ENCODE results near the gene C10orf71.

The C10orf71 gene

DNA sequence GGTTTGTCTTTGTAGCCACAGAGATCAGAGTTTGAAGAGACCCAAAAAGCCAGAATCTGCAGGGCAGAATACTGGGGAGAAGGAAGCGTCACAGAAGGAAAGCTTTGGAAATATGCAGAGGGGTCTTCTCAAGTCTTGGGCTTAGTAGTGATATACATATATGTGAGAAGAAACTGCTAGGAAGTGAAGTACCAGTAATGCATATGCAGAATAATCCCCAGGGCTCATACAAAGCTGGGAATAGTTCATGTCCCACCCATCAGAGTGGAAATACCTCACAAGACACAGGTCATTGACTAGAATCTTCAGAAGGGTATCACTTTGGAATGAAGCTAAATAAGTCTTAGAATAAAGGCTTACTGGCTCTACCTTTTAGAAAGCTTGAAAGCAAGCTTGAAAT, 39.6 kb downstream of the C10orf71 start:
- no peak for DNase-seq (ENCODE audit: low read depth)
- no peak overlapping the region for H3K4me3 ChIP-seq (ENCODE audit: low read depth, low read length)
- TF ChIP-seq CTCF (IDR thresholded peaks at IDR 0.05; ENCODE audit: low read depth, low read length, missing control alignments) = no peak

DNA sequence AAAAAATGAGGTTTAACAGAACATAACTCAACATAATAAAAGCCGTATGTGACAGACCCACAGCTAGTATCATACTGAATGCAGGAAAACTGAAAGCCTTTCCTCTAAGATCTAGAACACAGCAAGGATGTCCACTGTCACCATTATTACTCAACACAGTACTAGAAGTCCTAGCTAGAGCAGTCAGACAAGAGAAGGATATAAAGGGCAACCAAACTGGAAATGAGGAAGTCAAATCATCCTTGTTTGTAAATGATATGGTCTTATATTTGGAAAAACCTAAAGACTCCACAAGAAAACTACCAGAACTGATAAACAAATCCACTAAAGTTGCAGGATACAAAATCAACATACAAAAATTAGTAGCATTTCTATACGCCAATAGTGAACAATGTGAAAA, 45.9 kb downstream of the C10orf71 start:
- TF ChIP-seq CTCF (IDR thresholded peaks at IDR 0.05; ENCODE audit: low read depth, low read length, missing control alignments) = no peak
- no peak overlapping the region for H3K4me3 ChIP-seq (ENCODE audit: low read depth, low read length)
- no peak for DNase-seq (ENCODE audit: low read depth)

DNA sequence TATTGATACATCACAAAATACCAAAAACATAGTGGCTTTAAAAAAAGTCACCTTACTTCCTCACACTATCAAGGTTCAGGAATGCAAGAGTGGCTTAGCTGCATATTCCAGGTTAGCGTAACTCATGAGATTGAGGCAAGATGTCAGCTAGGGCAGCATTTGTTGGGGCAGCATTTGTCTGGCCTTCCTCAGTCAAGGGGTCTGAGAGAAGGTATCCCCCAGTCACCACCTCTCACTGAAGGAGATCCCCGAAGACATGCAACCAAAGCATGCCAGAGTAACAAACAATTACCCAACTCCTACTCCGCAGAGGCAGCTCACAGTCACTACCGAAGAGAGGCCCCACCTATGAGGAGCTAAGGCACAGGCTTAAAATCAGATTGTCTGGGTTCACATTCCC, 48.4 kb downstream of the C10orf71 start:
- H3K4me3 ChIP-seq (ENCODE audit: low read depth, low read length) = no peak overlapping the region
- no peak for TF ChIP-seq CTCF (IDR thresholded peaks at IDR 0.05; ENCODE audit: low read depth, low read length, missing control alignments)
- DNase-seq (ENCODE audit: low read depth) = no peak

- no peak for DNase-seq (ENCODE audit: low read depth)
- TF ChIP-seq CTCF (IDR thresholded peaks at IDR 0.05; ENCODE audit: low read depth, low read length, missing control alignments) = no peak
- H3K4me3 ChIP-seq (ENCODE audit: low read depth, low read length) = no peak overlapping the region
Measured at GRCh38 chr10:49347827-49348226, 48.9 kb downstream of the C10orf71 start.

DNA sequence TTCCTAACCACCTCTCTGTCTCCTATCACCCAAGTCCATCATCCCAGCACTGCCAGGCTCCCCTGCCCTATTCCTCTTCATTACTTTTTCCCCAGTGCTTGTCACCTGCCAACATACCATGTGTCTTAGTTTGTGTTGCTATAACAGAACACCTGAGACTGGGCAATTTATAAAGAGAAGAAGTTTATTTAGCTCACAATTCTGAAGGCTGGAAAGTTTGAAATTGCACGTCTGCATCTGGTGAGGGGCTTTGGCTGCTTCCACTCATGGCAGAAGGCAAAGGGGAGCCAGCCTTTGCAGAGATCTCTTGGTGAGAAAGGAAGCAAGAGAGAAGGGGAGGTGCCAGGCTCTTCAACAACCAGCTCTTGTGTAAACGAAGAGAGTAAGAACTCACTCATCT, 49.6 kb downstream of the C10orf71 start:
- no peak for TF ChIP-seq CTCF (IDR thresholded peaks at IDR 0.05; ENCODE audit: low read depth, low read length, missing control alignments)
- no peak for DNase-seq (ENCODE audit: low read depth)
- H3K4me3 ChIP-seq (ENCODE audit: low read depth, low read length) = no peak overlapping the region

- no peak for TF ChIP-seq CTCF (IDR thresholded peaks at IDR 0.05; ENCODE audit: low read depth, low read length, missing control alignments)
- DNase-seq (ENCODE audit: low read depth) = no peak
- H3K4me3 ChIP-seq (ENCODE audit: low read depth, low read length) = no peak overlapping the region
Measured at GRCh38 chr10:49349390-49349789, 50.4 kb downstream of the C10orf71 start.

GRCh38 chr10:49350138-49350537, 51.2 kb downstream of the C10orf71 start:
- no peak overlapping the region for H3K4me3 ChIP-seq (ENCODE audit: low read depth, low read length)
- DNase-seq (ENCODE audit: low read depth) = no peak
- no peak for TF ChIP-seq CTCF (IDR thresholded peaks at IDR 0.05; ENCODE audit: low read depth, low read length, missing control alignments)
